A673 (cell line): ENCODE measurements around the gene LMOD3.

ENCODE experiments used
- EZH2 ChIP-seq: fragments of 200-600 bp; sonication (generic); IDR thresholded peaks from 2 replicates; pipeline ENCODE4 v1.6.1; 2017; ENCODE audit warnings: borderline replicate concordance, low read depth, mild to moderate bottlenecking, mixed read lengths, antibody characterized with exemption, low read length; ENCODE audit not compliant: poor library complexity, severe bottlenecking
- TF ChIP-seq, protein P1 (sequence below): fragments of 300-800, 200-600 bp; sonication (generic); conservative IDR thresholded peaks from 2 replicates; pipeline ENCODE4 v1.5.1; 2017; ENCODE audit warnings: low read depth, mild to moderate bottlenecking, antibody characterized with exemption, low read length, moderate library complexity, mixed read lengths

DNA sequence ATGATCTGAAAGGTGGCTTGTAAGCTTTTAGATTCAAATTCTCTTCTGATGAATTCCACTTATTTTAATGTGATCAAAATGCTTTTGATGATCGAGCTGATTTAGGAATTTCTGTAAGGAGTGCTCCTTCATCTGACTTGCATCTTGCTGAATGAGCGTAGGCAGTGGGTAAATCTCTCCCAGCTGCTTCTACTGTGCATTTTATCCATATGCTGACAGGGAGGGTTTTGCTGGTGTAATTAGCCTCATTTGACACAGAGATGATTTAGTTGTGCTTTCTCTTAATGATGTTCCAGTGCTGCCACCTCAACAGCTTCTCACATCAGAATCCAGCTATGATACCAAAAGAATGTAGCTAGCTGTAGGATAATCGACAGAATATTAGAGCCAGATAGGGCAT, 3.8 kb upstream of the LMOD3 start:
- TF ChIP-seq, protein P1, sequence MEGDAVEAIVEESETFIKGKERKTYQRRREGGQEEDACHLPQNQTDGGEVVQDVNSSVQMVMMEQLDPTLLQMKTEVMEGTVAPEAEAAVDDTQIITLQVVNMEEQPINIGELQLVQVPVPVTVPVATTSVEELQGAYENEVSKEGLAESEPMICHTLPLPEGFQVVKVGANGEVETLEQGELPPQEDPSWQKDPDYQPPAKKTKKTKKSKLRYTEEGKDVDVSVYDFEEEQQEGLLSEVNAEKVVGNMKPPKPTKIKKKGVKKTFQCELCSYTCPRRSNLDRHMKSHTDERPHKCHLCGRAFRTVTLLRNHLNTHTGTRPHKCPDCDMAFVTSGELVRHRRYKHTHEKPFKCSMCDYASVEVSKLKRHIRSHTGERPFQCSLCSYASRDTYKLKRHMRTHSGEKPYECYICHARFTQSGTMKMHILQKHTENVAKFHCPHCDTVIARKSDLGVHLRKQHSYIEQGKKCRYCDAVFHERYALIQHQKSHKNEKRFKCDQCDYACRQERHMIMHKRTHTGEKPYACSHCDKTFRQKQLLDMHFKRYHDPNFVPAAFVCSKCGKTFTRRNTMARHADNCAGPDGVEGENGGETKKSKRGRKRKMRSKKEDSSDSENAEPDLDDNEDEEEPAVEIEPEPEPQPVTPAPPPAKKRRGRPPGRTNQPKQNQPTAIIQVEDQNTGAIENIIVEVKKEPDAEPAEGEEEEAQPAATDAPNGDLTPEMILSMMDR: no peak
- no peak for TF ChIP-seq EZH2
